C4-2B (cell line): ENCODE measurements around the gene KRT38.
"Not testable (repeated sequence)": the region's sequence is repeated elsewhere in the genome, so short reads cannot be mapped to it uniquely, and the experiment has no call there.

Source experiments
- H3K27ac ChIP-seq: fragments of 450-650 bp; 2 replicates; pipeline ENCODE4 v1.5.1; 2017
- ZFX ChIP-seq: fragments of 450-650 bp; IDR thresholded peaks from 2 replicates; pipeline ENCODE4 v1.6.1; 2017
- TF ChIP-seq, protein P1 (sequence below): fragments of 450-650 bp; conservative IDR thresholded peaks from 2 replicates; pipeline ENCODE4 v1.5.1; 2017; ENCODE audit warnings: mild to moderate bottlenecking

Gene KRT38

GRCh38 chr17:41395611-41396010 lies 45.2 kb downstream of the KRT38 start:
- no peak overlapping the region for H3K27ac ChIP-seq

GRCh38 chr17:41395044-41395443 lies 45.7 kb downstream of the KRT38 start:
- H3K27ac ChIP-seq: not testable (repeated sequence)

More at GRCh38 chr17:41395611-41396010, 45.2 kb downstream of the KRT38 start:
- TF ChIP-seq, protein P1, sequence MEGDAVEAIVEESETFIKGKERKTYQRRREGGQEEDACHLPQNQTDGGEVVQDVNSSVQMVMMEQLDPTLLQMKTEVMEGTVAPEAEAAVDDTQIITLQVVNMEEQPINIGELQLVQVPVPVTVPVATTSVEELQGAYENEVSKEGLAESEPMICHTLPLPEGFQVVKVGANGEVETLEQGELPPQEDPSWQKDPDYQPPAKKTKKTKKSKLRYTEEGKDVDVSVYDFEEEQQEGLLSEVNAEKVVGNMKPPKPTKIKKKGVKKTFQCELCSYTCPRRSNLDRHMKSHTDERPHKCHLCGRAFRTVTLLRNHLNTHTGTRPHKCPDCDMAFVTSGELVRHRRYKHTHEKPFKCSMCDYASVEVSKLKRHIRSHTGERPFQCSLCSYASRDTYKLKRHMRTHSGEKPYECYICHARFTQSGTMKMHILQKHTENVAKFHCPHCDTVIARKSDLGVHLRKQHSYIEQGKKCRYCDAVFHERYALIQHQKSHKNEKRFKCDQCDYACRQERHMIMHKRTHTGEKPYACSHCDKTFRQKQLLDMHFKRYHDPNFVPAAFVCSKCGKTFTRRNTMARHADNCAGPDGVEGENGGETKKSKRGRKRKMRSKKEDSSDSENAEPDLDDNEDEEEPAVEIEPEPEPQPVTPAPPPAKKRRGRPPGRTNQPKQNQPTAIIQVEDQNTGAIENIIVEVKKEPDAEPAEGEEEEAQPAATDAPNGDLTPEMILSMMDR: no peak
- TF ChIP-seq ZFX: no peak

DNA sequence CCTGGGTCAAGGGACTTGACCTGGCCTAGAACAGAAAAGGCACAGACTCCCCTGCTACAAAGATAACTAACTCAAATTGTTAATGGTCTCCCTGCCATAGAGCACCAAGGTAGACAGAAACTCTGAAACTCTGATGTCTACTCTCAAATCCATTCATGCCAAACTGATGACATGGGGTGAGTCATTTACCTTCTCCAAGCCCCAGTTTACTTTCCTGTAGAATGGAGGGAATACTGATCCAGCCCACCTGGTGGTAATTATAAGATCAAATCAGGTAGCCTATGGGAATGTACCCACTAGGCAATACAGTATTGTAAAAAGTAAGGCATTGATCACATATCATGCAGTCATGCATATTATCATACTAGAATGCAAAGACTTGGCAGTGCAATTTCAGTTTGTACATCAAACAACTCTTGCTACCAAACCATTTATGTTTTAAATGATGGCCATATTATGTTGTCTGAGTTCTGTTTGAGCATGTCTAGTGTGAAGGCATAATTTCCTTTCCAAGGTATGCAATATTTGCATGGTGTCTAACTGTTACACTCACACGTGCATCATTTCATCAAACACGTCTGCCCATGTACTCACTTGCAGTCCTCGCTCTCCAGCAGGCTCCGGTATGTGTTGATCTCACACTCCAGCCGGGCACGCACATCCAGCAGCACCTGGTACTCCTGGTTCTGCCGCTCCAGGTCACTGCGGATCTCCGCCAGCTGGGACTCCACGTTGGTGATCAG lies 46.4 kb downstream of the KRT38 start:
- TF ChIP-seq, protein P1: no peak
- TF ChIP-seq ZFX: no peak
- no peak overlapping the region for H3K27ac ChIP-seq

GRCh38 chr17:41393826-41394225 lies 47.0 kb downstream of the KRT38 start:
- no peak for TF ChIP-seq ZFX
- TF ChIP-seq, protein P1: no peak

GRCh38 chr17:41393294-41393693 lies 47.5 kb downstream of the KRT38 start:
- no peak for TF ChIP-seq ZFX
- TF ChIP-seq, protein P1: no peak
- no peak overlapping the region for H3K27ac ChIP-seq

More at GRCh38 chr17:41393826-41394225, 47.0 kb downstream of the KRT38 start:
- H3K27ac ChIP-seq: no peak overlapping the region

- H3K27ac ChIP-seq: no peak overlapping the region
Measured at GRCh38 chr17:41392278-41392677, 48.5 kb downstream of the KRT38 start.

DNA sequence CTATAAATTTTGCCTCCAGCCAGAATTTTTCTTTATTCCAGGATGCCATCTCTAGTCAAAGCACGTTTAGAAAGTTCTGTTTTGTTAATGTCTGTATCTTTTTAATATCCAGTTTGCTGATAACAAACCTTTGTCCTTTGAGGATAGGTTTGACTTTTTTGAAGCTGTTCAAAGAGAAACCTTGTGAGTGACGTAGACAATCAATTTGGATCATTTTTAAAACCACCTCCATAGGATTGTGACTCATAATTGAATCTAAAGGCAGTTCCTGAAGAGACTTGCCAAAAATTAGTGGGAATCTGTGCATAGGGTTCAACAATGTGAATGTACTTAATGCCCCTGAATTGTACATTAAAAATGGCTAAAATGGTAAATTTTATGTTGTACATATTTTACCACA lies 49.2 kb downstream of the KRT38 start:
- no peak overlapping the region for H3K27ac ChIP-seq
- TF ChIP-seq ZFX: no peak
- TF ChIP-seq, protein P1: no peak

More at GRCh38 chr17:41392278-41392677, 48.5 kb downstream of the KRT38 start:
- no peak for TF ChIP-seq ZFX
- TF ChIP-seq, protein P1: no peak
